Mesothelial cell of epicardium (in vitro differentiated cells): Measurements from ENCODE around the gene SLC9A7. TPM values are rescaled to one million over a fixed set of nuclear protein-coding genes. Genes with fewer than 3 reads are reported as not detected.

Experiments
- DNase-seq, 2 experiments: peaks; one replicate each; pipeline ENCODE4 v3.0.0; 2021; ENCODE audit warnings: low spot score in 2 of 2; ENCODE audit not compliant: unreplicated experiment in 2 of 2
- H3K27ac Mint-ChIP-seq: 2 replicates; pipeline ENCODE4 v1.8.0; 2021; ENCODE audit warnings: mixed read lengths
- H3K27me3 Mint-ChIP-seq: 2 replicates; pipeline ENCODE4 v1.8.0; 2021; ENCODE audit warnings: low read depth, mixed read lengths
- H3K36me3 Mint-ChIP-seq: 2 replicates; pipeline ENCODE4 v1.8.0; 2021; ENCODE audit warnings: mixed read lengths
- H3K4me1 Mint-ChIP-seq: 2 replicates; pipeline ENCODE4 v1.8.0; 2021; ENCODE audit warnings: mixed read lengths
- H3K4me3 Mint-ChIP-seq: 2 replicates; pipeline ENCODE4 v1.8.0; 2021; ENCODE audit warnings: mild to moderate bottlenecking, moderate library complexity, mixed read lengths
- H3K9me3 Mint-ChIP-seq: 2 replicates; pipeline ENCODE4 v1.8.0; 2021; ENCODE audit warnings: mixed read lengths
- total RNA-seq: library from RNA; stranded (reverse); gene quantifications from 3 replicates; pipeline ENCODE4 v1.2.1, GENCODE V29; 2021
- TF ChIP-seq, protein P1 (sequence below): fragments of 200-600 bp; sonication (generic); IDR thresholded peaks from one replicate; pipeline ENCODE4 v1.5.0; 2021; ENCODE audit warnings: antibody characterized with exemption; ENCODE audit not compliant: unreplicated experiment

SLC9A7 gene
- total RNA-seq, 1 donor from 2014 or later: 14.1 TPM

DNA sequence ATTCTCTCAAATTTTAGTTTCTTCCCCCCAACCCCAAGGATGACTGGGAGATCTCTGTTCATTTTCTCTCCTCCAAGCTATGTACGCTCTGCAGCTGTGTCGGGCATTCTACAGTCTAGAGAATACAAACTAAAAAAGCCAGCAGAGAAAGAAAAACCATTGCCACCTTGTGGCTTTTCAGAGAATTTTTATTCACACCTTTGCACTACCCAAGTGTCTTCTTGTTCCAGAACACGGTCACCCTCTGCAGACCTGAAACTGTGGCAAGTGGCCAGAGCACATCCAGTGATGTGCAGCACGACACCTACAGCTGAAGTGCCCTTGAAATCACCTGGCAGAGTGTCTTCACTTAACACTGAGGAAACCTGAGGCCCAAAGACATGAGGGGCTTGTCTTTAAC is 116.8 kb downstream of the SLC9A7 start:
- H3K4me3 Mint-ChIP-seq: no peak overlapping the region
- no peak for DNase-seq
- TF ChIP-seq, protein P1, sequence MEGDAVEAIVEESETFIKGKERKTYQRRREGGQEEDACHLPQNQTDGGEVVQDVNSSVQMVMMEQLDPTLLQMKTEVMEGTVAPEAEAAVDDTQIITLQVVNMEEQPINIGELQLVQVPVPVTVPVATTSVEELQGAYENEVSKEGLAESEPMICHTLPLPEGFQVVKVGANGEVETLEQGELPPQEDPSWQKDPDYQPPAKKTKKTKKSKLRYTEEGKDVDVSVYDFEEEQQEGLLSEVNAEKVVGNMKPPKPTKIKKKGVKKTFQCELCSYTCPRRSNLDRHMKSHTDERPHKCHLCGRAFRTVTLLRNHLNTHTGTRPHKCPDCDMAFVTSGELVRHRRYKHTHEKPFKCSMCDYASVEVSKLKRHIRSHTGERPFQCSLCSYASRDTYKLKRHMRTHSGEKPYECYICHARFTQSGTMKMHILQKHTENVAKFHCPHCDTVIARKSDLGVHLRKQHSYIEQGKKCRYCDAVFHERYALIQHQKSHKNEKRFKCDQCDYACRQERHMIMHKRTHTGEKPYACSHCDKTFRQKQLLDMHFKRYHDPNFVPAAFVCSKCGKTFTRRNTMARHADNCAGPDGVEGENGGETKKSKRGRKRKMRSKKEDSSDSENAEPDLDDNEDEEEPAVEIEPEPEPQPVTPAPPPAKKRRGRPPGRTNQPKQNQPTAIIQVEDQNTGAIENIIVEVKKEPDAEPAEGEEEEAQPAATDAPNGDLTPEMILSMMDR: peak; percentile 60
- no peaks in the 10 kb centered on the region for H3K4me1 Mint-ChIP-seq
- no peaks in the 10 kb centered on the region for H3K27me3 Mint-ChIP-seq
- H3K9me3 Mint-ChIP-seq: peaks cover 16% of the 10 kb centered on the region
- peaks cover 1% of the 10 kb centered on the region for H3K36me3 Mint-ChIP-seq
- H3K27ac Mint-ChIP-seq: no peak overlapping the region

DNA sequence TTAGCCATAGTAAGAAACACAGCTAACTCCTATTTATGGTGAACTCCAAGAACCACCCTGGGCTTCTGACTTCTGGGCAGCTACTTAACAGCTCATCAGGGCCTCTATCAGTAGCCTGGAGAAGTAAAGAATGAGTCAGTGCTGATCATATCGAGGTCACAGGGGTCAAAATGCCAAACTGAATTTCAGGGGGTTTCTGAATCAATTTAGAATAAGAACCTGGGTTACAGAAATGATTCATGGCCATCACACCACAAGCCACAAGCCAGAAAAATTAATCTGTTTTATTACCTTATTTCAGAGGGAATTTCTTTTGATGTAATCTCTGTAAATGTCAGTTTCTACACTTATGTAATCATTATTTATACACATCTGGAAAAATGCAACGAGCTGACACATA is 121.0 kb downstream of the SLC9A7 start:
- Mint-ChIP-seq H3K9me3 (peaks cover 20% of the 10 kb centered on the region), H3K4me1 (no peaks in the 10 kb centered on the region), H3K27ac (no peak overlapping the region), H3K36me3 (peaks cover 4% of the 10 kb centered on the region), H3K4me3 (no peak overlapping the region), H3K27me3 (no peaks in the 10 kb centered on the region)
- TF ChIP-seq, protein P1: no peak
- no peak for DNase-seq

DNA sequence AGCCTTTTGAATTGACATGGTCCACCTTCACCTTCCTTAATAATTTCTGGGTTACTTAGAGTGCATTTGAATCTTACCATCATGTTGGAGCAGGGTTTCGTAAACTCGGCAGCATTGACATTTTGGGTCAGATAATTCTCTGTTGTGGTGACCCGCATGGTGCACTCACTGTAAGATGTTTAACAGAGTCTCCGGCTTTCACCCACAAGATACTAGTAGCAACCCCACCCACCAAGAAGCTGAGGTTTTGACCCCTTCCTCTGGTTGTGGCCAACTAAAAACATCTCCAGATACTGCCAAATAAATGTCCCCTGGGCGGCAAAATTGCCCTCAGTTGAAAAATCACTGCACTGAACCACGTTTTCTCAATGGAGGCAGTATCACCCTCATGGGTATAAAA is 122.7 kb downstream of the SLC9A7 start:
- H3K4me3 Mint-ChIP-seq: no peak overlapping the region

DNA sequence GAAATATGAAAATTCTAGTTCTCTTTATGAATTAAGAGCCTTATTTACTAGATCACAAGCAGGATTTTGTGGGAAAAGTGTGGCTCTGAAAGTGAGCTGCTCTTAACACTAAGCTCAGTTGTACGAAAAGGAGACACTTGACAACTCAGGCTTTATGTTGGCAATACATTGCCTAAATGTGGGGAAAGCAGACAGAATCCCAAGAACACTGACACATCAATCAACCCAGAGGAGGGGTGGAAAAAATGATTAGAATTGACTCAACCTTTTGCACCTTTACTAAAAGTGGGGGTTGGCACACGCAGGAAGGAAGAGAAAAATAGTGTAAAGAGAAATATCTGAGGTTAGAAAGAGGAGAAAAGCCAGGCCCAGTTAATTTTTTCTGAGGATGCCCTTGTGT is 123.7 kb downstream of the SLC9A7 start:
- peaks cover 5% of the 10 kb centered on the region for H3K36me3 Mint-ChIP-seq
- peaks cover 28% of the 10 kb centered on the region for H3K9me3 Mint-ChIP-seq
- H3K4me1 Mint-ChIP-seq: no peaks in the 10 kb centered on the region
- TF ChIP-seq, protein P1: no peak
- H3K27ac Mint-ChIP-seq: no peak overlapping the region
- DNase-seq: no peak
- H3K27me3 Mint-ChIP-seq: no peaks in the 10 kb centered on the region
- H3K4me3 Mint-ChIP-seq: no peak overlapping the region

More for the DNA sequence above, 122.7 kb downstream of the SLC9A7 start:
- TF ChIP-seq, protein P1: no peak
- Mint-ChIP-seq H3K4me1 (no peaks in the 10 kb centered on the region), H3K9me3 (peaks cover 25% of the 10 kb centered on the region), H3K36me3 (peaks cover 6% of the 10 kb centered on the region), H3K27me3 (no peaks in the 10 kb centered on the region), H3K27ac (no peak overlapping the region)
- no peak for DNase-seq

DNA sequence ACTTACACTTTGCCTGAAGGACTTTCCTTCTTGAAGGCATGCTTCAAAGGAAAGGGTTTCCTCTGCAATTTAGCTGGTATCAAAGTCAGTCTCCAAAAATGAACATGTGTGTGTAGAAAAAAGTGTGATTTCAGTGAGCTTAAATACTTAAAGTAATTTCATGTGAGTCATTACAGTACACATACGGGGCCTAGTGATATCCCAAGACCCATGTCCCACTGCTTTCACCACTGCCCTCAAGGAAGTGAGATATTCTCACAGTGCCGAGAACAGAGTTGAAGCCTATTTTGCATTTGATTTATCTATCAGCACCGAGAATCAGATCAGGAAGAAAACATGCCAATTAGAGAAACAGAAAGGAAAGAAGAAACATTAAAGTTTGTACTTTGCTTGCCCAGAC is 124.3 kb downstream of the SLC9A7 start:
- H3K36me3 Mint-ChIP-seq: peaks cover 5% of the 10 kb centered on the region
- no peak overlapping the region for H3K27ac Mint-ChIP-seq
- no peaks in the 10 kb centered on the region for H3K4me1 Mint-ChIP-seq
- TF ChIP-seq, protein P1: no peak
- DNase-seq: no peak
- no peak overlapping the region for H3K4me3 Mint-ChIP-seq
- peaks cover 22% of the 10 kb centered on the region for H3K9me3 Mint-ChIP-seq
- H3K27me3 Mint-ChIP-seq: no peaks in the 10 kb centered on the region

DNA sequence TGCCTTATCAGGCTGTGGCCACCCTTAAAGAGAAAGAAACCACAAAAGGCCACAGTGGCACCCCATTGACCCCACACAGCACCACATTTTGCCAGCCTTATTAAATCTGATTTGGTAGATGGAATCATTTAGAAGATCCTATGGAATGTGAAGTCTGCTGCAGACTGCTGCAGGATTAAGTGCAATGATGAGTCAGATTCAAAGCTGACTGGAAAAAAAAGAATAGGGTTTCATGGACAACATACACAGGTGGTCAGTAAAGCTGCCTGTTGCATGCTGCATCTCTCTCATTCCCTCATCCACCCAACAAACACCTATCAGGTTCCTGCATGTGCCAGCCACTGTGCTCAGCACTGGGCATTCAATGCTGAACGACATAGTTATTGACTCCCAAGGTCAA is 128.8 kb downstream of the SLC9A7 start:
- Mint-ChIP-seq H3K36me3 (peaks cover 6% of the 10 kb centered on the region), H3K27me3 (no peaks in the 10 kb centered on the region), H3K27ac (no peak overlapping the region), H3K4me1 (peaks cover 12% of the 10 kb centered on the region), H3K4me3 (no peak overlapping the region), H3K9me3 (peaks cover 17% of the 10 kb centered on the region)
- TF ChIP-seq, protein P1: no peak
- DNase-seq: no peak
